Measurements from ENCODE around the gene C16orf87.

C16orf87 gene

GRCh38 chr16:46753015-46753414 lies 78.0 kb downstream of the C16orf87 start:
- FAIRE-seq, result no peak

GRCh38 chr16:46751381-46751780 lies 79.6 kb downstream of the C16orf87 start:
- FAIRE-seq, result no peak

GRCh38 chr16:46748775-46749705 lies 81.9 kb downstream of the C16orf87 start:
- no peak for FAIRE-seq

- no peak for FAIRE-seq
Observed at GRCh38 chr16:46747777-46748651, 83.0 kb downstream of the C16orf87 start, which contains the start of gene MYLK3. Gene MYLK3, minus strand, starts transcription at chr16:46748344. Its CDS starts 151 bp downstream, at chr16:46748193.

- FAIRE-seq, result no peak
Observed at GRCh38 chr16:46746821-46747776, 83.9 kb downstream of the C16orf87 start.
